Large intestine (tissue), 3 donors: ENCODE measurements around the gene SPATA16. TPM values are rescaled to one million over a fixed set of nuclear protein-coding genes. Genes with fewer than 3 reads are reported as not detected.

Experiments
- DNase-seq, 2 donors: peaks; one replicate each; pipeline versions ENCODE4 v3.0.0 to v3.0.0-alpha.2; 2013
- H3K27ac ChIP-seq: one replicate; pipeline ENCODE4 v1.5.1; 2013; ENCODE audit warnings: low read length
- H3K27me3 ChIP-seq: 2 replicates; pipeline ENCODE4 v1.6.1; 2013; ENCODE audit warnings: low read length; ENCODE audit not compliant: control insufficient read depth, insufficient read depth
- H3K36me3 ChIP-seq: 2 replicates; pipeline ENCODE4 v1.6.1; 2013; ENCODE audit warnings: low read length; ENCODE audit not compliant: control insufficient read depth, insufficient read depth
- H3K4me1 ChIP-seq: one replicate; pipeline ENCODE4 v1.6.1; 2013; ENCODE audit warnings: low read length; ENCODE audit not compliant: control insufficient read depth, insufficient read depth
- H3K4me3 ChIP-seq: one replicate; pipeline ENCODE4 v1.5.1; 2013; ENCODE audit warnings: low read length
- H3K9me3 ChIP-seq: one replicate; pipeline ENCODE4 v1.6.1; 2013; ENCODE audit warnings: mild to moderate bottlenecking, low read depth, low read length, moderate library complexity; ENCODE audit not compliant: control insufficient read depth
- WGBS: methylation state at CpG from one replicate; pipeline ENCODE4 v1.1.5; 2013; ENCODE audit warnings: low lambda C conversion rate; ENCODE audit not compliant: insufficient coverage; 5-methylcytosine and 5-hydroxymethylcytosine counted together
- polyA plus RNA-seq: library from polyadenylated mRNA; unstranded; fragments of 120-200 nt; gene quantifications from one replicate; pipeline ENCODE4 v1.2.1, GENCODE V29; 2013

The SPATA16 gene
- polyA plus RNA-seq, 1 donor = not detected

- no peaks in the 10 kb centered on the region for H3K9me3 ChIP-seq
These were observed 222.3 kb downstream of the SPATA16 start for GRCh38 chr3:172918568-172919296.

DNA sequence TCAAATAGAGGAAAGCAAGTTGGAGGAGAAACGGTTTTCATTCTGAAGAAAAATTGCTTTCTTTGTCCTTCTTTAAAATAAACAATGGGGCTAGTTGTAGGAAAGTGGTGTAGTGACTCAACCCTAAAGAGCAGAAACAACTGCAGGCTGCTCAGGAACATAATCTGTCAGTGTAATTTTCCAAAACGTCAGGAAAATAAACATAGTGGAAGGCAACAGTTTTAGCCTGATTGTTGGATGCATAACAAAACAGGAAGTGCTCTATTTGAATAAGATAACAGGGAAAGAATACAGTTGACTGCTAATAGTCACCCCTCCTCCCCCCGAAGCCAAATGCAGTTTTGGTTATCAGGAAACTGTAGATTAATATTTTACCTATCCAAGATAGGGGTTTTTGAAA lies 222.9 kb downstream of the SPATA16 start:
- no peaks in the 10 kb centered on the region for H3K36me3 ChIP-seq
- no peak overlapping the region for H3K4me3 ChIP-seq
- no peaks in the 10 kb centered on the region for H3K27me3 ChIP-seq
- no peaks in the 10 kb centered on the region for H3K9me3 ChIP-seq
- 20% methylated on average over 2 of the region's 3 CpGs for WGBS
- H3K27ac ChIP-seq = no peak overlapping the region
- peak in 1 of 2 donors; percentile 41 for DNase-seq
- peaks cover 3% of the 10 kb centered on the region for H3K4me1 ChIP-seq

More at GRCh38 chr3:172918568-172919296, 222.3 kb downstream of the SPATA16 start:
- 25% methylated on average over 2 of the region's 3 CpGs for WGBS
- no peaks in the 10 kb centered on the region for H3K27me3 ChIP-seq
- no peaks in the 10 kb centered on the region for H3K36me3 ChIP-seq
- H3K4me1 ChIP-seq = peaks cover 3% of the 10 kb centered on the region
- peak in 1 of 2 donors; percentile 5 for DNase-seq
- H3K27ac ChIP-seq = no peak overlapping the region
- no peak overlapping the region for H3K4me3 ChIP-seq

DNA sequence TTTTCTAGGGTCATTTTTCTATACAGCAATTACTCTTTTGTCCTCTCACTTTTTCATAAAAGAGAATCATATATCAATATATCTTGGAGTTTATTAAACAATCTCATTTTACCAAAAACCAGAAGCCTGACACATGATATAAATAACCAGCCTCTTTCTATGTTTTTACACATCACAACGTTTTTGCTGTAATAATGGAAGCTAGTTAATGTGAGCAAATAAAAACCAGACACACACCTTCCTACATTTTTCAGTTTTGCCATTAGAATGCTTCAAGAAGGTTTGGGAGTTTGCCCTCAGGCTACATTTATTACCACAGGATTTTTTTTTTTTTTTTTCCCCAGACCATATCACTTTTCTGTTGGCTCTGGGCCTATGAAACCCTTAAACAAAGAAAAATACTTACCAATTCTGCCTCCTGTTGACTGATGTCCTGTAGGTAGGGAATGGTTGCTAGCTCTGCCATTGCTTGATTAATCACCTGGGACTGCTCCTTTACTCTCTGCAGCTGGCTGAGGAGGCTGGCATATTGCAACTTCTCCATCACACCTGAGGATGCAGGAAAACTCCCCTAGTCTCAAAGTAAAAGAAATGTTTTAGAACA lies 225.0 kb downstream of the SPATA16 start:
- no peaks in the 10 kb centered on the region for H3K27me3 ChIP-seq
- no peaks in the 10 kb centered on the region for H3K36me3 ChIP-seq
- no peaks in the 10 kb centered on the region for H3K9me3 ChIP-seq
- no peak overlapping the region for H3K4me3 ChIP-seq
- DNase-seq = no peak
- no CpG with 5 or more reads among the region's 1 CpG for WGBS
- peaks cover 3% of the 10 kb centered on the region for H3K4me1 ChIP-seq
- no peak overlapping the region for H3K27ac ChIP-seq

DNA sequence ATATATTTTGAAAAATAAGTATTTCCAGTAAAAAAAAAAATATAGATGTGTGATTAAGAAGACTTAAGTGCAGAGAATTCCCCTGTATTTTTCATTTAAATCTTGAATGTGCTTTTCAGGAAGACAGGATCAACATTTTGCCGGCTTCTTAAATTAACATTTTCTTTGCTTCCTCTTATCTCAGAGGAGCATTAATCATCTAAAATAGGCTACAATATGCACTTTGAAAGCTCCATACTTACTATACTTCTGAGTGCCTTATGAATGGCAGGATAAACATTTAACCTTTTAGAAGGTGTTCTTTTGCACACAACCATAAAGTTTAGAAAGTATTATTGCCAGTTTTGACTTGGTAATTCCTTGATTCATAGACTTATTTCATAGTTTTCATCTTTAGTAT lies 226.2 kb downstream of the SPATA16 start:
- no peak overlapping the region for H3K4me3 ChIP-seq
- no peaks in the 10 kb centered on the region for H3K9me3 ChIP-seq
- no peak overlapping the region for H3K27ac ChIP-seq
- no peak for DNase-seq
- H3K27me3 ChIP-seq = no peaks in the 10 kb centered on the region
- H3K36me3 ChIP-seq = no peaks in the 10 kb centered on the region
- H3K4me1 ChIP-seq = peaks cover 3% of the 10 kb centered on the region
- no CpG with 5 or more reads among the region's 1 CpG for WGBS

DNA sequence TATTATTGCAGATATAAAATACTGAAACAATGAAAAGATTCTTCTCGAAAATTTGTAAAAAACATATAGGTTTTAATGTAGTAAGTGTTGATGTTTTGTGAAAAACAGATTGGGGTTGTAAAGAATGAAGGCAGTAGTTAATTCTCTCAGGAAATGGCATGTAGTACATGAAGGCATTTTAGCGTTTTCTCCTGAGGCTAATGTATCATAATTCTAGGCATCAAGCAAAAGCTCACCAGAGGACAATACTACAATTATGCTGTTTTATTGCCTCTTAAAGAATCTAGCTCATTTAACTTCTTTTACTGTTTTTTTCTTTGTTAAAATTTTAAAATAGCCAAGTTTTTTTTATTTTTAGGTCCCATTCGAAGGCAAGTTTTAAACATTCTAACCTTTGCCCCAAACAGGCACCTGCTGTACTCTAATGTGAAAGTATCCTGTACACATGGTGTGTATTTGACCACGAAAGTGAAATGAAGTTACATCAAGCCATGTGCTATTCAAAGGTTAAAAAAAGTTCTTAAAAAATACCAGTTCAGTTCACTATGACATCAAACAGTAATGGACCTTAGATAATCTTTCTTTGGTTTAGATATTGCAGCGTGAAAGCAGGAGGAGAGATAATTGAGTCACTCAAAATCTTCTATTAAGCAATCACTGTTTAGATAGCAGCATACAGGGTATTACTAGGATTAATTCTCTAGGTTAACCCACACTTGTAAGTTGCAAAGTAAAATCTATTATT lies 227.0 kb downstream of the SPATA16 start:
- H3K27ac ChIP-seq = no peak overlapping the region
- no peaks in the 10 kb centered on the region for H3K4me1 ChIP-seq
- H3K27me3 ChIP-seq = no peaks in the 10 kb centered on the region
- WGBS = 38% methylated on average over 3 of the region's 5 CpGs
- H3K9me3 ChIP-seq = no peaks in the 10 kb centered on the region
- no peaks in the 10 kb centered on the region for H3K36me3 ChIP-seq
- peak in 1 of 2 donors; percentile 30 for DNase-seq
- no peak overlapping the region for H3K4me3 ChIP-seq

- Histone ChIP-seq H3K4me3 (no peak overlapping the region), H3K27me3 (no peaks in the 10 kb centered on the region), H3K4me1 (no peaks in the 10 kb centered on the region), H3K9me3 (no peaks in the 10 kb centered on the region), H3K27ac (no peak overlapping the region), H3K36me3 (no peaks in the 10 kb centered on the region)
- DNase-seq = no peak
- WGBS = no CpG with 5 or more reads among the region's 3 CpGs
These were observed 229.9 kb downstream of the SPATA16 start for GRCh38 chr3:172911142-172911541.

GRCh38 chr3:172908771-172909270 lies 232.2 kb downstream of the SPATA16 start:
- 80% methylated on average over 2 of the region's 2 CpGs for WGBS
- no peak overlapping the region for H3K27ac ChIP-seq
- H3K4me3 ChIP-seq = no peak overlapping the region
- H3K27me3 ChIP-seq = peaks cover 2% of the 10 kb centered on the region
- H3K9me3 ChIP-seq = no peaks in the 10 kb centered on the region
- H3K4me1 ChIP-seq = no peaks in the 10 kb centered on the region
- no peak for DNase-seq
- H3K36me3 ChIP-seq = no peaks in the 10 kb centered on the region

DNA sequence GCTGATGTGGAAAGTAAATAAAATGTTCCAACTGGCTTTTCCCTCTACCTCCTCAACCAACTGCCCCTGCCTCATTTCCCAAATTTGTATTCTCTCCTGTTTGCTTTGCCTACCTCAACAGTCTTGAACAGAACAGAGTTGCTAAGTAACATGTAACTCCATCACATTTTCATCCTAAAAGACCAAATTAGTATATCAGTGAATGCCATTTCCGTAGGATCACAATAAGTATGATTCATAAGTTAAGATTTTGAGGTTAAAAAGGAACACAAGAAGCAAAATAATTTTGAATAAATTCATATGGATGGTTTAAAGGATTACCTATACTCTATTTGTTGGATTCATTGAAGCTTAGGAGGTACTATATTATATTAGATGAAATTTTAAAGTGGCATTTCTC lies 235.6 kb downstream of the SPATA16 start:
- H3K4me1 ChIP-seq = no peaks in the 10 kb centered on the region
- no peaks in the 10 kb centered on the region for H3K36me3 ChIP-seq
- H3K9me3 ChIP-seq = no peaks in the 10 kb centered on the region
- no peak overlapping the region for H3K27ac ChIP-seq
- peaks cover 2% of the 10 kb centered on the region for H3K27me3 ChIP-seq
- DNase-seq = no peak
- 100% methylated on average over 1 of the region's 1 CpG for WGBS
- H3K4me3 ChIP-seq = no peak overlapping the region

- Histone ChIP-seq H3K4me3 (no peak overlapping the region), H3K36me3 (no peaks in the 10 kb centered on the region), H3K27ac (no peak overlapping the region), H3K4me1 (no peaks in the 10 kb centered on the region), H3K27me3 (peaks cover 2% of the 10 kb centered on the region), H3K9me3 (no peaks in the 10 kb centered on the region)
- WGBS = no CpG with 5 or more reads among the region's 9 CpGs
- DNase-seq = no peak
These were observed 236.2 kb downstream of the SPATA16 start for GRCh38 chr3:172904711-172905373.
